GF-D8 (cell line): Measurements from ENCODE around the gene SLC39A11.
"Not testable (repeated sequence)": the region's sequence is repeated elsewhere in the genome, so short reads cannot be mapped to it uniquely, and the experiment has no call there.

Experiments
- DNase-seq: peaks from one replicate; lab custom pipeline; 2025; lab: John Stamatoyannopoulos, UW

SLC39A11 gene

GRCh38 chr17:72916991-72917390 is 175.5 kb downstream of the SLC39A11 start:
- DNase-seq = no peak

GRCh38 chr17:72915625-72916081 is 176.8 kb downstream of the SLC39A11 start:
- no peak for DNase-seq

- DNase-seq = no peak
Observed at GRCh38 chr17:72913142-72913682, 179.3 kb downstream of the SLC39A11 start.

- no peak for DNase-seq
Observed at GRCh38 chr17:72906306-72906705, 186.2 kb downstream of the SLC39A11 start.

GRCh38 chr17:72903522-72903921 is 189.0 kb downstream of the SLC39A11 start:
- no peak for DNase-seq

- DNase-seq = no peak
Observed at GRCh38 chr17:72901657-72902056, 190.8 kb downstream of the SLC39A11 start.

- no peak for DNase-seq
Observed at GRCh38 chr17:72901083-72901482, 191.4 kb downstream of the SLC39A11 start.

GRCh38 chr17:72900654-72900971 is 191.9 kb downstream of the SLC39A11 start:
- DNase-seq = no peak

GRCh38 chr17:72898725-72899124 is 193.8 kb downstream of the SLC39A11 start:
- no peak for DNase-seq

GRCh38 chr17:72896288-72896687 is 196.2 kb downstream of the SLC39A11 start:
- DNase-seq = not testable (repeated sequence)

GRCh38 chr17:72891627-72892026 is 200.9 kb downstream of the SLC39A11 start:
- DNase-seq = no peak

- DNase-seq = no peak
Observed at GRCh38 chr17:72890711-72891110, 201.8 kb downstream of the SLC39A11 start.

GRCh38 chr17:72887917-72888316 is 204.6 kb downstream of the SLC39A11 start:
- no peak for DNase-seq

- no peak for DNase-seq
Observed at GRCh38 chr17:72887322-72887721, 205.2 kb downstream of the SLC39A11 start.

GRCh38 chr17:72886622-72887021 is 205.9 kb downstream of the SLC39A11 start:
- DNase-seq = no peak

- DNase-seq = no peak
Observed at GRCh38 chr17:72884066-72884465, 208.4 kb downstream of the SLC39A11 start.

- no peak for DNase-seq
Observed at GRCh38 chr17:72883351-72883750, 209.1 kb downstream of the SLC39A11 start.

GRCh38 chr17:72882426-72882825 is 210.1 kb downstream of the SLC39A11 start:
- DNase-seq = no peak

GRCh38 chr17:72879877-72880276 is 212.6 kb downstream of the SLC39A11 start:
- DNase-seq = no peak

GRCh38 chr17:72878975-72879660 is 213.4 kb downstream of the SLC39A11 start:
- DNase-seq = no peak

GRCh38 chr17:72877348-72877747 is 215.1 kb downstream of the SLC39A11 start:
- DNase-seq = no peak

GRCh38 chr17:72876413-72876812 is 216.1 kb downstream of the SLC39A11 start:
- DNase-seq = no peak

GRCh38 chr17:72875361-72875760 is 217.1 kb downstream of the SLC39A11 start:
- DNase-seq = no peak

- no peak for DNase-seq
Observed at GRCh38 chr17:72872396-72872795, 220.1 kb downstream of the SLC39A11 start.
